Measurements from ENCODE around the gene FGFR2.

The FGFR2 gene

GRCh38 chr10:121627876-121628581, 29.8 kb upstream of the FGFR2 start:
- Histone ChIP-seq H4K20me1 (ENCODE audit: control insufficient read depth, insufficient read depth, low read depth, low read length) (no peaks in the 10 kb centered on the region), H3K4me2 (ENCODE audit: low read length) (no peak overlapping the region), H3K9me3 (ENCODE audit: control insufficient read depth, insufficient read depth, low read length) (no peaks in the 10 kb centered on the region), H3K36me3 (ENCODE audit: control insufficient read depth, low read length) (no peaks in the 10 kb centered on the region), H3K79me2 (ENCODE audit: control insufficient read depth, low read length) (no peaks in the 10 kb centered on the region), H3K9me2 (replicated peaks; ENCODE audit: control insufficient read depth, low read length) (no peaks in the 10 kb centered on the region), H3K4me1 (ENCODE audit: control insufficient read depth, low read length) (no peaks in the 10 kb centered on the region), H3K4me3 (ENCODE audit: low read length) (no peak overlapping the region), H3F3A (ENCODE audit: control insufficient read depth, insufficient read depth) (no peaks in the 10 kb centered on the region), H3K27ac (ENCODE audit: low read depth, low read length) (no peak overlapping the region), H3K27me3 (ENCODE audit: control insufficient read depth, low read length) (no peaks in the 10 kb centered on the region)
- no peak for TF ChIP-seq EZH2phosphoT487 (IDR thresholded peaks at IDR 0.05; ENCODE audit: borderline replicate concordance, low read length)
- TF ChIP-seq, protein P1, sequence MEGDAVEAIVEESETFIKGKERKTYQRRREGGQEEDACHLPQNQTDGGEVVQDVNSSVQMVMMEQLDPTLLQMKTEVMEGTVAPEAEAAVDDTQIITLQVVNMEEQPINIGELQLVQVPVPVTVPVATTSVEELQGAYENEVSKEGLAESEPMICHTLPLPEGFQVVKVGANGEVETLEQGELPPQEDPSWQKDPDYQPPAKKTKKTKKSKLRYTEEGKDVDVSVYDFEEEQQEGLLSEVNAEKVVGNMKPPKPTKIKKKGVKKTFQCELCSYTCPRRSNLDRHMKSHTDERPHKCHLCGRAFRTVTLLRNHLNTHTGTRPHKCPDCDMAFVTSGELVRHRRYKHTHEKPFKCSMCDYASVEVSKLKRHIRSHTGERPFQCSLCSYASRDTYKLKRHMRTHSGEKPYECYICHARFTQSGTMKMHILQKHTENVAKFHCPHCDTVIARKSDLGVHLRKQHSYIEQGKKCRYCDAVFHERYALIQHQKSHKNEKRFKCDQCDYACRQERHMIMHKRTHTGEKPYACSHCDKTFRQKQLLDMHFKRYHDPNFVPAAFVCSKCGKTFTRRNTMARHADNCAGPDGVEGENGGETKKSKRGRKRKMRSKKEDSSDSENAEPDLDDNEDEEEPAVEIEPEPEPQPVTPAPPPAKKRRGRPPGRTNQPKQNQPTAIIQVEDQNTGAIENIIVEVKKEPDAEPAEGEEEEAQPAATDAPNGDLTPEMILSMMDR (IDR thresholded peaks at IDR 0.05; ENCODE audit: low read depth, low read length, poor library complexity, severe bottlenecking): no peak

GRCh38 chr10:121624836-121625486, 26.7 kb upstream of the FGFR2 start:
- H4K20me1 ChIP-seq (ENCODE audit: control insufficient read depth, insufficient read depth, low read depth, low read length): no peaks in the 10 kb centered on the region
- no peak overlapping the region for H3K4me2 ChIP-seq (ENCODE audit: low read length)
- H3K4me1 ChIP-seq (ENCODE audit: control insufficient read depth, low read length): no peaks in the 10 kb centered on the region
- H3K9me2 ChIP-seq (replicated peaks; ENCODE audit: control insufficient read depth, low read length): no peaks in the 10 kb centered on the region
- no peak overlapping the region for H3K4me3 ChIP-seq (ENCODE audit: low read length)
- no peaks in the 10 kb centered on the region for H3K9me3 ChIP-seq (ENCODE audit: control insufficient read depth, insufficient read depth, low read length)
- H3K36me3 ChIP-seq (ENCODE audit: control insufficient read depth, low read length): no peaks in the 10 kb centered on the region
- TF ChIP-seq EZH2phosphoT487 (IDR thresholded peaks at IDR 0.05; ENCODE audit: borderline replicate concordance, low read length): no peak
- TF ChIP-seq, protein P1 (IDR thresholded peaks at IDR 0.05; ENCODE audit: low read depth, low read length, poor library complexity, severe bottlenecking): no peak
- H3K79me2 ChIP-seq (ENCODE audit: control insufficient read depth, low read length): no peaks in the 10 kb centered on the region
- no peaks in the 10 kb centered on the region for H3F3A ChIP-seq (ENCODE audit: control insufficient read depth, insufficient read depth)
- H3K27me3 ChIP-seq (ENCODE audit: control insufficient read depth, low read length): no peaks in the 10 kb centered on the region
- H3K27ac ChIP-seq (ENCODE audit: low read depth, low read length): no peak overlapping the region

DNA sequence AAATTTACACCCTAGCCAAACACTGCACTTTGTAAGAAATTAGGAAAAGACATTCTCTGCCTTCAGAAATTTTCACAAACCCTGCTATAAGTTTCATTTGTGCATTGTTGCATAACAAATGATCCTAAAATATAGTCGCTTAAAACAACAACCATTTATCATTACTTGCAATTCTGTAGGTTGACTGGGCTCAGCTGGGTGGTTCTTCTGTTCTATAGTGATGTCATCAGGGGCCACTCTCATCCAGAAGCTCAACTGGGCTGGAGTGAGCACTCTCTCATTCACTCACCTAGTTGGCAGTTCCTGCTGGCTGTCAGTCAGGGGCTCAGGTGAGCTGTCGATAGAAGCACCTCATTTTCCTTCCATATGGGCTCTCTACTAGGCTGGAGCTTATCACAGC, 20.7 kb upstream of the FGFR2 start:
- H3K27me3 ChIP-seq (ENCODE audit: control insufficient read depth, low read length): no peaks in the 10 kb centered on the region
- no peaks in the 10 kb centered on the region for H3F3A ChIP-seq (ENCODE audit: control insufficient read depth, insufficient read depth)
- H3K9me3 ChIP-seq (ENCODE audit: control insufficient read depth, insufficient read depth, low read length): no peaks in the 10 kb centered on the region
- H3K4me3 ChIP-seq (ENCODE audit: low read length): no peak overlapping the region
- H3K4me1 ChIP-seq (ENCODE audit: control insufficient read depth, low read length): no peaks in the 10 kb centered on the region
- H3K4me2 ChIP-seq (ENCODE audit: low read length): no peak overlapping the region
- H4K20me1 ChIP-seq (ENCODE audit: control insufficient read depth, insufficient read depth, low read depth, low read length): no peaks in the 10 kb centered on the region
- no peaks in the 10 kb centered on the region for H3K36me3 ChIP-seq (ENCODE audit: control insufficient read depth, low read length)
- no peaks in the 10 kb centered on the region for H3K79me2 ChIP-seq (ENCODE audit: control insufficient read depth, low read length)
- H3K27ac ChIP-seq (ENCODE audit: low read depth, low read length): no peak overlapping the region
- H3K9me2 ChIP-seq (replicated peaks; ENCODE audit: control insufficient read depth, low read length): no peaks in the 10 kb centered on the region
- no peak for TF ChIP-seq EZH2phosphoT487 (IDR thresholded peaks at IDR 0.05; ENCODE audit: borderline replicate concordance, low read length)
- TF ChIP-seq, protein P1 (IDR thresholded peaks at IDR 0.05; ENCODE audit: low read depth, low read length, poor library complexity, severe bottlenecking): no peak
